Activated CD8-positive, alpha-beta memory T cell treated with anti-CD3 and anti-CD28 coated beads for 48 hours (primary cell): ENCODE results near the gene PER2.

Source experiments
- DNase-seq, 3 experiments: peaks; one replicate each; pipeline ENCODE4 v3.0.0-alpha.2; 2020; ENCODE audit warnings: low read depth in 2 of 3, low spot score in 2 of 3

The PER2 gene

DNA sequence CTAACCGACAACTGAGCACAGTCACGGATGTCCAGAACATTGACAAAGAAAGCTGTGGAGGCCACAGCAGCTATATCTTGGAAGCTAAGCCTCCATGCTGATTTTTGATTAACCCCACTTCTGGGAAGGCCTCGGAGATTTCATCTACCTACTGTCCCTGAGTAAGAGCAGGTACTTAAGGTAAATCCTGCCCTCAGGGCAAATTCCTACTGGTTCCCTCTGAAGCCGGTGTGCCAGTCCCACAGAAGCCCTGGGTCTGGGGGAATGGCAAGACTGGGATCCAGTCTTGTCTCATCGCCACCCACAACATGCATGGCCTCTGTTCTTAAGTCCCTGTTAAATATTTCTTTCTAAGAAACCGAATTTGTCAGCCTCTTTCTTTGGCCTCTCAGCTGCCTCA, 18.7 kb downstream of the PER2 start:
- DNase-seq: no peak

- no peak for DNase-seq
These were observed 20.3 kb downstream of the PER2 start for GRCh38 chr2:238267884-238268680.

DNA sequence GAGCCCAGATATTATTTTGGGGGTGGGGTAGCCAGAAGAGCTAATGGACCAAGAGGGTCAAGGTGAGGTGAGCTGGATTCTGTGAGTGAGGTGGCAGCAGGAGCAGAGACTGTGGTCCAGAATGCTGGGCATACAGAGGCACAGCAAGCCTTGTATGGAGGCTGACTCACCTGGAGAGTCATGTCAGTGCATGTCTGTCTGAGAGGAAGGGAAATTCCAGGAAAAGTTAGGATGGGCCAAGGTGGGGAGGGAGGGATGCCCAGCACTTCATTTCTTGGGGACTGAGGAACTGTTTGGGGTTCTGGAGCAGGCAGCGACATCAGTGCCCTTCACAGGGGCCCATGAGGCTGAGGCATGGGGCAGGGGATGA, 21.1 kb downstream of the PER2 start:
- no peak for DNase-seq

GRCh38 chr2:238265605-238266004, 22.8 kb downstream of the PER2 start:
- no peak for DNase-seq

DNA sequence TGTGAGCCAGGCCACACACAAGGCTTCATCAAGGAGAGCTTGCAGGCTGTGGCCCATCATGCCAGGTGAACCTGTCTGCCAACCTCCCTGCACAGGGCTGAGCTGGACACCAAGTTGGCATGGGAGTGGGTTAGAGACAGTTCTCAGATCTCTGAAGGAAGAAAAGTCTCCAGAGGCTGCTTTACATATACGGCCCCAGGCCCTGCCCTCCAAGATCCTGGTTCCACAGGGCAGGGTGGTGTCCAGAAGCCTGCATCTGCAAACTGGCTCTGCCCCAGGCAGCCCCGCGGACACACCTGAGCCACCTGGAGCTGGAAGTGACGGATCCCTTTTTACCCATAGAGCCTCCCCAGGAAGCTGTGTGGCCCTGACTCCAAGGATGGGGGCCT, 24.3 kb downstream of the PER2 start:
- DNase-seq: no peak

DNA sequence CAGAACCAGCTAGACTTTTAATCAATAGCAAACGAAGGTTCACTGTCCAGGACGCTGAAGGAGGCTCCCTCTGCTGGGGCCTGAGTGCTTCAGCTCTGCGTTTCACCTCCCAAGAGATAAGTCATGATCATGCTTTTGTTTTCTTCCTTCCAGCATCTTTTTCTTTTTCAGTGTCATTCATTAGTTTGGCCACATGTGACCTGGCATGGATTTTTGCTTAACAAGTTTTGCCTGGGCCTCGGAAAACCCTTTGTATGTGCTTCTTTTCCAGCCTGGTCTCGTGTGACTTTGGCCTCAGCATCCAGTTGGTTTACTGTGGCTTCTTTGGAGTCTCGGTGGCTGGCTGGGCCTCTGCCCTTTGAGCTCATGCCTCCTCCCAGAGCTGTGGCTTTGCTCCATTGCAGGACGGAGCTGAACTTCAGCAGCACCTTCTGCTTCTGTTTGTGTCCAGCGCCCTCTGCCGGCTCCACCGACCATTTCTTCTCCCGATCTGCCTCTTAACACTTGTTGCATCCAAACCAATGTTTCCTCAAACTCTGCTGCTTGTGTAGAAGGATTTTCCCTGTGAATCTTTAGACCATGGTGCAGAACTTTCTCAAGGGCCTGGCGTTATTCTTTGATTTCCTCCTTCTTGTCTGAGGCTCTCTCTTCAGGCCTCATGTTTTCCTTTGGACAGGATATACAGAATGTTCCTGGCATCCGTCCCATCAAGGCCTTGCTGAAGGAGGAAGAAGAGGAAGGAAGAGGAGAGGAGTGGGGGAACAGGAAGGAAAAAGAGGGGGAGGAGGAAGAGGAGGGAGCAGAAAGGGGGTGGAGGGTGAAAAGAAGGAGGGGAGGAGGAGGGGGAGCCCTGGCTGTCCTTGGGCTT, 25.0 kb downstream of the PER2 start:
- peak in 1 of 3 experiments; percentile 50 for DNase-seq

GRCh38 chr2:238262496-238263122, 25.8 kb downstream of the PER2 start:
- DNase-seq: no peak

DNA sequence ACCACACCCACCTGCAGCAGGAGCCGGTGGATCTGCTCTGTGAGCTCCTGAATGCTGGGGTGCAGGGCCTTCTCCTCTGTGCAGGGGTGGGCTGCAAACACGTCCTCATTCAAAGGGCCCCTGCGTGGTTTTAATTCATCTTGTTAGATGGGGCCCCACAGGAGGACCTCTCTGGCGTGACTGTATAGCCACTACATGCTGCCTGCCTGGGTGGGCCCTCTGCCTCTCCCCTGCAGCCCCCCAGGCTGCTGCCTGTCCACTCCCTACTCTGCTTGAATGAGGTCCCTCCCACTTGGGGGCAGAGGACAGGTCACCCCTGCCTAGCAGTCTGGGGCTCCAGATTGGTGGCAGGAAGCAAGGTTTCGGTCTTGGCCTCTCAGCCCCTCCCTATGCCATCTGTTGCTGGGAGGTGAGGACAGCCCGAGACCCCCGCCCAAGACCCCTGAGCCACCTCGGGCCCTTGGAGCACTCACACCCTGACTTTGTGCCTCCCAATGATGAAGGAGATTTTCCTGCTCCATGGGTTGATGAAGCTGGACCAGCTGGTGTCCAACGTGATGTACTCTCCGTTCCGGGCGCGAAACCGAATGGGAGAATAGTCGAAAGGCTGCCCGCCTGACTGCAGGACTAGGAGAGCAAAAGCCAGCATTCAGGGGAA, 26.6 kb downstream of the PER2 start:
- DNase-seq: no peak

DNA sequence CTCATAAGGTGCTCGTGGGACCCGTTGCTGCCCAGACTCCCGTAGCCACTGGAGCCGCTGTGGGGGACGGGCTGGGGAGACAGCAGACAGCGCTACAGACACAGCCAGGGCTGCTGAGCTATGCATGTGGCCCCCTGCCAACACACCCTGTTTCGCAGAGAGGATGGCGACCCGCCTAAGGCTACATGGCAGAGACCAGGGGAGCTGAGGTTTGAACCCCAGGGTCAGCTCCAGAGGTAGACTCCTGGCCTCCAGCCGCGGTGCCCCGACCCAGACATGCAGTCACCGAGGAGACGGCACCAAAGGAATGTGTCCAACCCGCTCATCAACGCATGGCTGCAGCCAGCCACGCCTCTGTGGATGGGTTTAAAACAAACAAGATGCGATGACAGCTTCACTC, 27.5 kb downstream of the PER2 start:
- no peak for DNase-seq

DNA sequence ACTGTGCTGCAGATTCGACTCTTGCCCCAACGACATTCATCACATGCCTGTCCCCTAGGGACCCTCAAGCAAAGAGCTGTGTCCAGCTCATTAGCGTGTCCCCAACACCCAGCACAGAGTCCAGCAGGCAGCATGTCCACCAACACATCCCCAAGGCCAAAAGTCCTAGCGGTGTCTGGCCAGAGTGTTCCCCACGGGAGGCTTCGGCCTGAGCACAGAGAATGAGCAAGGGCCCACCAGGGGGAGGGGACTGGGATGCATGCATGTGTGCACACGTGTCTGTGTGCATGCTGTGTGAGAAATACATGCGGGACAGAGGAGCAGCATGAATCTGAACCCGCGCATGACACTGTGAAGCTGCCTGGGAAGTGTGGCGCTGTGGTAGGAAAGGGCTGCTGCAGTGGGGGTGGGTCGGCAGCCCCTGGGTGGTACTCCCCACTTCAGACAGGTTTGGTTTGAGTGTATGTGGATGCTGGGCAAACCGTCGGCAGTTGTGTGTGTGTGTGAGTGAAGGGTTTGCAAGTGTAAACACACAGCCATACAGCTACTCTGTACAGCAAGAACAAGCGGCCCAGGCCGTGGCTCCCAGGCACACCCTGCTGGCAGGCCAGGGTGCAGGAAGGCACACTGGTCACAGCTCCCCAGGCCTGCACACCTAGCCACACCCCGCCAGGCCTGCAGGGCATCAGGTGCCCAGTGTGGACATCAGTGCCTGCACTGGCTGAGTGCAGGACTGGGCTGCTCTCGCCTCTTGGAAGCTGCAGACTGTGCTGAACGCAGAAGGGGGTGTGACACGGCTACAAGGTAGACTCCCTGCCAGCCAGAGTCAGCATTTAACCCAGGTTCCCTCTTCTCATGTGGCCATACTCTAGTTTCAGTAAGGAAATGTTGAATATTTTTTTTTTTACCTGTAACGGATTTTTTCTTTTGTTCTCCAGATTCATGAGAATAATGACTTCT, 29.1 kb downstream of the PER2 start:
- DNase-seq: no peak

DNA sequence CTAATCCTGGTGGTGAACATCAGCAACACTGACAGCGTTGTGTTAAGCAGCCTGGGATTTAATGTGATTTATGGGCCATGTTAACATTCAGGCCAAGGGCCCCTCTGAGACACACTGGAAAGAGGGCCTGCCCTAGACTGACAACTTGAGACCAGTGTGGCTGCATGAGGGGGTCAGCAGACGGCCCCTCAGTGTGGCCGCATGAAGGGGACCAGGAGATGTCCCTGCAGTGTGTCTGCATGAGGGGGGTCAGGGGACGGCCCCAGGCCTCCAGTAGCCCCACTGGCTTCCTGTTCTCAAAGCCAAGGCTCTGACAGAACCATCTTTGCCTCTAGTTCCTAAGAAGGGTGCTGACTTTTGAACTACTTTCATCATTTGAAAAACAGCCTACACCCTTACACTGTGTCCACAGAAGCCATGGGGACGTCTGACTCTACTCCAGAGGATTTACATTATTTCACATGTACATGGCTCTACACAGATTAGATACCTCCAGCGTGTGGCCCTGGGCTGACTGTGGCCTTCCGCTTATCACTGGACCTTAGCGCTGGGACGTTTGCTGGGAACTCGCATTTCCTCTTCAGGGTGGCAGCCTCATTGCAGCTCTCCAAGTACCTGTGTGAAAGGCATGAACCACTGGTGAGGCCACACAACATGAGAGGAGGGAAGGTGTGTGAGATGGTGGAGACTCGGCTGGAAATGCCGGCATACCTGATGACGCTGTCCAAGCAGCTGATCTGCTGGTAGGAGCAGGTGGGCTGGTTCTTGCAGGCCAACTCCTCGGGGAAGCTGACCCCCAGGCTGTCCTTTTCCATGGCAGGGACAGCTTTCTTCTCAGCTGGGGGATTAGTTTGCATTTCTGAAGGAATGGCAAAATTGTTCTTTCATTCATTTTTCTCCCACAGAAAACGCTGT, 30.4 kb downstream of the PER2 start:
- no peak for DNase-seq

DNA sequence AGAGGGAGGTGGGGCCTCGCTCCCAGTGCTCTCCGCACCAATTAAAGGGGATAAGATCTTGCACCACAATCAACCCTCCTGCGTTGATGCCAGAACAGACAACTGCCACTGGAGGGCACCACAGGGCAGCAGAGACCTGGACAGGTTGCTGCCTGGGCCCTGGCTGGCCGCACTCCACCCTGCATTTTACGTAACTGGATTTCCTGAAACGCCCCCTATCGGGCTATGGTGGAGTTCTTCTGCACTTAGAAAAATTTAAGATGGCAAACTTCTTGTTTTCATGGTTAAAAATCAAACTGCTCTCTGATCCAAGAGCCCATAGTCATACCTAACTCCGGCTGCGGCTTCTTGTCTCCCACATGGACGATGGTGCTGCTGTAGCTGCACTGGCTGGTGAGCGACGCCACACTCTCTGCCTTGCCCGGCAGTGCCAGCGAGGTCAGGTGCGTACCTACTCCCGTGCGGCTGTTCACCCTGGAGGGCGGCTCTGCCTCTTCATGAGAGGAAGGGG, 31.8 kb downstream of the PER2 start:
- DNase-seq: peak in 2 of 3 experiments; percentile 31

DNA sequence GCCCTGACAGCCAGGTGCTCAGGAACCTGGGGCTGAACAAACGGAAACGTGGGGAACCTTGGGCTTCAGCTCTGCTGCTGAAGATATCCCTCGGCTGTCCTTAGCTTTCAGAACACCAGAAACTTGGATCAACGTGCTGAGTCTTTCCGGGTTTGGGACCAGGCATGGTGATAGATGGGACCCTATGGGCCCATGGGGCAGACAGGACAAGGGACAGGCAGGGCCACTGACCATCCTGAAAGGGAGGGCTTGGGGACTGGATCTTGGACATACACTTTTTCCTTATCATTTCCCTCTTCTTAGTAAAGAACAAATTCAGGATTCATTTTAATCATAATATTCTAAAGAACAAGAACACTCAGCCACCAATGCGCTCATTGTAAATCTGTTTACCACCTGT, 32.3 kb downstream of the PER2 start:
- no peak for DNase-seq

DNA sequence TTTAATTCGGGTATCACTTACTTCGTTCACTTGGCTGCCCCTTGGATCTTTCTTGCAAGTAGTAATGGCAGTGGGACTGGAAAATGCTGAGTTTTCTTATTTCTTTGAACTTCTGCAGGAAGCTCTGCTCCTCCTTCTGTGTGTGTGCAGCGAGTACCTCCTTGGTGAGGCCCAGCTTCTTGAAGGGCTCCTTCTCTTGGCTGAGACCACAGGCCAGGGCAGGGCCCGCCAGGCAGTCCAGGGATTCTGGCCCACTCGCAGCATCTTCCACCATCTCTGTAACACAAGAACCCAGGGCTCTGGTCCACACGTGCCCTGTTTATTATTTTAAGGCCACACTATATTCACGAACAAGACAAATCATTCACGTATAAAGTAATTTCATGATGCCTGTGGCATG, 32.8 kb downstream of the PER2 start:
- no peak for DNase-seq

DNA sequence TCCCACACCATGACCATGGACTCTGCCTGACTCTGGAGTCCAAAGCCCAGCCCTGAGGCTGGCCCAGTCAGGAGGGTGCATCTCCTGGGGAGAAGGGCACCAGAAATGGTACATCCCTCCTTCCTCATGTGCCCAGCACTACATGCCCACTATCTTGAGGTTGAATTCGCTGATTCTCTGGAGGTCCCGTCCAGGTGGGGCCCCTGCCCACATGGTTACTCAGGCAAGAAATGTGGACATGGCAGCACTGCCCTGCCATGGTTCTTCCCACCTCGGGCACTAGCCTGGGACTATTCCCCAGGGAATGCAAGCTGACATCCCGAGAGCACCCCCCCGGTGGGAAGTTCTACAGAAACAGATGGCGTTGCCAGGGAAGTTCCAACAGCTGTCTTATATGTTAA, 33.3 kb downstream of the PER2 start:
- DNase-seq: no peak

DNA sequence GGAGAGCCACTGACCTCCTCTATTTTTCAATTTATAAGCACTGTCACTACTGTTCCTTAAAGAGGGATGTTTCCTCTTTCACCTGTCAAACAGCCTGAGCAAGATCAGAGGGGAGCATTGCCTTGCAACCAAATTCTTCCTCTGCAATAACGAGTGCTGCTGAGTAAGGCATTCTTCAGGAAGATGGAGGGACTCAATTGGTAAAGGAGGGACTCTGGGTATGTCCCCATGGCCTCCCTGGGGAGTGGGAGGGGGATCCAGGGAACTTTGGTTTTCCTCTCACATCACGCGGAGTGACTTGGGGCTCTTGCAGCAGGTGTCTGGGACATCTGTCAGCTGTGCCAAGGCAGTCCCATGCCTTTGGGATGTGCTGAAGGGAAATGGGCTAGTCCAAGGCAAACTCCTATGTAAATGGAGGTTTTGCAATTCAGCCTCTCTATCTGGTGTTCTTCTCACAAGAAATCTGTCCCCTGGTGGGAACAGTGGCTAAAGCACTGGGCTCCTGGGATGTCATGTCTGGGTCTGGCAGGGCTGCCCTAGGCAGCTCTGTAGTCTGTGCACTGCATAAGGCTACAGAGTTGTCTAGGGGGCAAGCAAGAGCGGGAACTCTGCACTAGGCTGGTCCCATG, 34.2 kb downstream of the PER2 start:
- no peak for DNase-seq

GRCh38 chr2:238252766-238253630, 35.4 kb downstream of the PER2 start:
- no peak for DNase-seq

GRCh38 chr2:238251986-238252385, 36.4 kb downstream of the PER2 start:
- DNase-seq: no peak
